GM21717 (cell line): ENCODE data around the gene TMC5.
"Not testable (repeated sequence)": the region's sequence is repeated elsewhere in the genome, so short reads cannot be mapped to it uniquely, and the experiment has no call there.

Source experiments
- ATAC-seq: cut with Tn5 transposase; IDR thresholded peaks from one replicate; pipeline ENCODE4 v1.9.1; 2021; ENCODE audit warnings: mild to moderate bottlenecking, moderate library complexity; ENCODE audit not compliant: unreplicated experiment

Gene TMC5, protein sequence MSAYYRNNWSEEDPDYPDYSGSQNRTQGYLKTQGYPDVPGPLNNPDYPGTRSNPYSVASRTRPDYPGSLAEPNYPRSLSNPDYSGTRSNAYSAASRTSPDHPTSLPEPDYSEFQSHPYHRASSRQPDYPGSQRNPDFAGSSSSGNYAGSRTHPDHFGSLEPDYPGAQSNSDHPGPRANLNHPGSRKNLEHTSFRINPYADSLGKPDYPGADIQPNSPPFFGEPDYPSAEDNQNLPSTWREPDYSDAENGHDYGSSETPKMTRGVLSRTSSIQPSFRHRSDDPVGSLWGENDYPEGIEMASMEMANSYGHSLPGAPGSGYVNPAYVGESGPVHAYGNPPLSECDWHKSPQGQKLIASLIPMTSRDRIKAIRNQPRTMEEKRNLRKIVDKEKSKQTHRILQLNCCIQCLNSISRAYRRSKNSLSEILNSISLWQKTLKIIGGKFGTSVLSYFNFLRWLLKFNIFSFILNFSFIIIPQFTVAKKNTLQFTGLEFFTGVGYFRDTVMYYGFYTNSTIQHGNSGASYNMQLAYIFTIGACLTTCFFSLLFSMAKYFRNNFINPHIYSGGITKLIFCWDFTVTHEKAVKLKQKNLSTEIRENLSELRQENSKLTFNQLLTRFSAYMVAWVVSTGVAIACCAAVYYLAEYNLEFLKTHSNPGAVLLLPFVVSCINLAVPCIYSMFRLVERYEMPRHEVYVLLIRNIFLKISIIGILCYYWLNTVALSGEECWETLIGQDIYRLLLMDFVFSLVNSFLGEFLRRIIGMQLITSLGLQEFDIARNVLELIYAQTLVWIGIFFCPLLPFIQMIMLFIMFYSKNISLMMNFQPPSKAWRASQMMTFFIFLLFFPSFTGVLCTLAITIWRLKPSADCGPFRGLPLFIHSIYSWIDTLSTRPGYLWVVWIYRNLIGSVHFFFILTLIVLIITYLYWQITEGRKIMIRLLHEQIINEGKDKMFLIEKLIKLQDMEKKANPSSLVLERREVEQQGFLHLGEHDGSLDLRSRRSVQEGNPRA

DNA sequence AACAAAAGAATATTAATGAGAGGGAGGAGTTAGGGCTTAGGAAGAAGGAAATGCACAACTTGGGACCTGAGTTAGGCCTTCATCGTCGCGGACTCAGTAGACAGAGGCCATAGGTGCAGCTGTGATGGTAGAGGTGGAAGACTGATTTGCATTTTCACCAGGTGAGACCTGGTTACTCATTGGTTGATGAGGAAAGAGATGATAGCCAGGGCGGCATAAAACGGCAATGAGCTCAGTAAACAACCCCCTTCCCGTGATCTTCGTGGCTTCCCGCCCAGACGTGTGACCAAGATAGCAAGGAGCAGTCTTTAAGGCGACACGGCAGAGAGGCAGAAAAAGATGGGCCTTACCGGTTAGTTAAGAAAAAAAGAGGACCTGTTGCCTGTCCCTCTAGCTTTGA lies at the start of gene TMC5:
TSS of gene TMC5 (plus strand) at position 244 of the 400 bp plus-strand sequence. CDS start 22,156 bp downstream, outside the sequence.
- no peak for ATAC-seq

DNA sequence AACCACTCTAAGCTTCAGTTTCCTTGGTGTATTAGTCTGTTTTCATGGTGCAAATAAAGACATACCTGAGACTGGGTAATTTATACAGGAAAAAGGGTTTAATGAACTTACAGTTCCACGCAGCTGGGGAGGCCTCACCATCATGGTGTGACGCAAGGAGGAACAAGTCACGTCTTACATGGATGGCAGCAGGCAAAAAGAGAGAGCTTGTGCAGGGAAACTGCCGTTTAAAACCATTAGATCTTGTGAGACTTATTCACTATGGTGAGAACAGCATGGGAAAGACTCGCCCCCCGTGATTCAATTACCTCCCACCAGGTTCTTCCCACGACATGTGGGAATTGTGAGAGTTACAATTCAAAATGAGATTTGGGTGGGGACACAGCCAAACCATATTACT lies 45.1 kb upstream of the TMC5 start:
- ATAC-seq, result not testable (repeated sequence)

DNA sequence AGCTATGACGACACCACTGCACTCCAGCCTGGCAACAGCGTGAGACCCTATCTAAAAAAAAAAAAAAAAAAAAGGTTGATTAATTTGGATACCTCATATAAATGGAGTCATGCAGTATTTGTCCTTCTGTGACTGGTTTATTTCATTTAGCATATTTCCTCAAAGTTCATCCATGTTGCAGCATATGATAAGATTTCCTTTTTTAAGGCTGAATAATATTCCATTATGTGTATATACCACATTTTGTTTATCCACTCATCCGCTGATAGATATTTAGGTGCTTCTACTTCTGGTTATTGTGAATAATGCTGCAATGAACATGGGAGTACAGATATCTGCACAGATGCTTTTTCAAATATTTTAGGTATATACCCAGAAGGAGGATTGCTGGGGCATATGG lies 43.3 kb upstream of the TMC5 start:
- no peak for ATAC-seq

DNA sequence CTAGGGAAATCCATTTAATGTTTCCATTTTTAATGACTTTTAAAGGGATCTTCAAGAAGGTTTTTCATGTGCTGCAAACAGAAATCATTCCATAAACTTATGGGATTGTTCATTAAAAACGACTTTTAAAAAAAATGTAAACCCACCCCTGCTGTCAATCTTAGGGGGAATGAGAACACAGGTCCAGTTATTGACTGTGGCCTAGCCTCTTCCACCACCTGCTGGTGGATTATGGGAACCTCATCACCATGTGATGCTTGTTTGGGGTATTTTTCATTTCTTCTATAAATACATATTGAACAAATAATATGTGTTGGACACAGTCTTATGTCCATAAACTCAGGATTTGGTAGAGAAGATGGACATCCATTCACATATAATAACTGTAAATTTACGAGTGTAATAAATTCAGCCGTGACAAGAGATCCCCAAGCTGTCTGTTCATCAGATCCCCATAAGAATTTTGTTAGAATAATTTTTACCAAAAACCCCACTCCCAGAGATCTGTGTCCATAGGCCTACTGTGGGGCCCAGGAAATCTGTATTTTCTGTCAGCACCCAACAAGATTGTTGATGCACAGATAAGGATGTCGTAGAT lies 42.0 kb upstream of the TMC5 start:
- ATAC-seq, result no peak

DNA sequence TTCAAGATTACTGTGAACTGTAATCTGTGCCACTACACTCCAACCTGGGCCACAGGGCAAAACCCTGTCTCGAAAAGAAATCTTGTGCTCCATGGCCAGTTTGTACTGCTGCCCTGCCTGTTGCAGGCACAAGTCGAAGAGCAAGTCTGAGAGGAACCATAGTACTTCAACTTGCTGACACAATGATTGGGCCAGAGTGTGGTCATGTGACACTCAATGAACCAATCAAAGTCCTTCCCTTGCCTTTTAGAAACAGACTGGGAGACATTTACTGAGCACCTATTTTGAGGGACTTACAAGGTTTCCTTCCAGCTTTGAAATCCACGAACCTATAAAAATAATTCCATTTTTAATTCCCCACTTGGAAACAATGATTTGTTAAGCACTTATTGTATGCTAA lies 39.8 kb upstream of the TMC5 start:
- ATAC-seq, result no peak

DNA sequence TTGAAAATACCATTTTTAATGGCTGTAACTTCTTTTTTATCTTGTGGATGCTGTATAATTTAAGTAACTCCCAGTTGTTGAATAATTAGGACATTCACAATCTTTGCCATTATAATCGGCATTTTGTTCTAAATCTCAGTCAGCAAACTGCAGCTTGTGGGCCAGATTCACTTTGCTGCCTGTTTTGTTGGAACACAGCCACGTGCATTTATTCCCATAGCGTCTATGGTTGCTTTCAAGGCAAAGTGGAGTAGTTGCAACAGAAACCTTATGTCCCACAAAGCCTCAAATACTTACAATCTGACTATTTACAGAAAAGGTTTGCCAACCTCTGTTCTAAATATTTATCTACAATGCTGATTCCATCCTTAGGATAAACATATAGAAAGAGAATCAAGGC lies 39.2 kb upstream of the TMC5 start:
- no peak for ATAC-seq

DNA sequence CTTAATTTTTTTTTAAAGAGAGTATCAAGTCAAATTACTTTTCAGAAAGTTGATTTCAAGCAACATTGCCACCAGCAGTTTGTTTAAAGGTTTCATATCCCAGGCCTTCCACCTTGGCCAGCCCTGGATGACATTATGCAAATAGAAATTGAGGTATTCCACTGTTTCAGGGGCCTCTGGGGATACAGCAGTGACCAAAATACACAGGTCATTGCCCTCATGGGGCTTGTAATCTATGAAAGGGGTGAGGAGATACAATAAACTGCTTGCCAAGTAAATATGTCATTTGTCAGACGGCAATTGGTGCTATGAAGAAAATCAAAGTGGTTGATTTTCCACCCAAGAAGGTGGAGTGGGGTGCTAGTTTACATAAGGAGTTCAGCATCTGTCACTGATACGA lies 37.8 kb upstream of the TMC5 start:
- ATAC-seq, result no peak

- ATAC-seq, result no peak
Measured at GRCh38 chr16:19380328-19380727, 37.4 kb upstream of the TMC5 start.

DNA sequence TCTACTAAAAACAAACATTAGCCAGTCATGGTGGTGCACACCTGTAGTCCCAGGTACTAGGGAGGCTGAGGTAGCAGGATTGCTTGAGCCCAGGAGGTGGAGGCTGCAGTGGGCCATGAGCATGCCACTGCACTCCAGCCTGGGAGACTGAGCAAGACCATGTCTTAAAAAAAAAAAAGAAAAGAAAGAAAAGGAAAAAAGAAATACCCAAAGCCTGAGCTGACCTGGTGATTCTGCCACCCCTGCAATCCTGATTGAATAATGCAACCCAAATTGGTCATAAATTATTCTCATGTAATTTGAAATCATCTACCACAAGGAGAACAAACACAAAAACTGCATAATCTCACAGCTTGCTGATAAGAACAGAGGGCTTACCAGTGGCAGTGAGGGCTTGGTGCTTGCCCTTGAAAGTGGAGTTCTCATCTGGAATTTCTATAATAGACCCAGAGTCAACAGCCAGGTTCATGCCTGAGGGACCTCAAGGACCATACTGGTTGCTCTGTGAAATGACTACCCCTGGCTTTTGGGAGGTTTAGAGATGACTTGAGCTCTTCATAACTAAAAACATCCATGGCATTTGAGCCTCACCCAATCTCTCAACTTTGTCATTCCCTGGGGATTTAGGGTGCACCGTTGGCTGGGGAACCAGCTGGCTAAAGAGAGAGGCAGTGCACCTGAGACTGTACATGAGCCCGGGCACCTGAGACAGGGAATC lies 35.4 kb upstream of the TMC5 start:
- ATAC-seq, result no peak

DNA sequence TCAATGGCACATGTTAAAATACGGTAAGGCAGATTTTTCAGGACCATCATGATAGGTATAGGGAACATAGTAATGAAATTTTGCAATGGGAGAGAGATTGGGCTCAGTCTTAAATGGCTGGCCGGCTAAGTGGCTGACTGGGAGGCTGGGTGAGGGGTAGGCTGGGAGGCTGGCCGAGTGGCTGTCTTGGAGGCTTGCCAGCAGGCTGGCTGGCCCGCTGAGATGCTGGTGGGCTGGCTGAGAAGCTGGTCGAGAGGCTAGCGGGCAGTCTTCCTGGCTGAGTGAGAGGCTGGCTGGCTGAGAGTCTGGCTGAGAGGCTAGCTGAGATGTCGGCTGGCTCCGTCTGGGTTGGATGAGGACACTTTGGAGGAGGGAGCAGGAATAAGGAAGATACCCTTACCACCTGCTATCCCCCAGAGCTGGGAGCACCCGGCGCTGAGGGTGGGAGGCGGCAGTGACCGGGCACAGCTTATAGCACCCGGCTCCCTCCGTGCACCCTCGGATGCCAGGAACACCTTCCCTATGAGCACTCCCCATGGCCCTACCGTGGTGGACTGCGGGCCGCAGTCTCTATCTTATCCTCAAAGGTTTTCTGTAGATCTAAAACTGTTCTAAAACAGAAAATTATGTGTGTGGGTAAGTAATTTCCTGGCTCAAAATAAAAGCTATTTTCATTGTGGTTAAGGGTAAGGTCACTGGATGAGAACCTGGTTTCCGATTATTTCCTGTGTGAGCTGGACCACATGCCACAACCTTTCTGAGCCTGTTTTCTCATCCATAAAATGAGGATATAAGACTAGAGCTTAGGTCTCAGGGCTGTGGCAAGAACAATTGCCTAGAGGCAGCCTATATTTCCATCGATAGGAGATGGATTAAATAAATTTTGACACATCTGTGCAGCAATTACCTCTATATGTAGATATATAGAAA lies 34.5 kb upstream of the TMC5 start:
- no peak for ATAC-seq

GRCh38 chr16:19384656-19385055 lies 33.0 kb upstream of the TMC5 start:
- ATAC-seq, result no peak

DNA sequence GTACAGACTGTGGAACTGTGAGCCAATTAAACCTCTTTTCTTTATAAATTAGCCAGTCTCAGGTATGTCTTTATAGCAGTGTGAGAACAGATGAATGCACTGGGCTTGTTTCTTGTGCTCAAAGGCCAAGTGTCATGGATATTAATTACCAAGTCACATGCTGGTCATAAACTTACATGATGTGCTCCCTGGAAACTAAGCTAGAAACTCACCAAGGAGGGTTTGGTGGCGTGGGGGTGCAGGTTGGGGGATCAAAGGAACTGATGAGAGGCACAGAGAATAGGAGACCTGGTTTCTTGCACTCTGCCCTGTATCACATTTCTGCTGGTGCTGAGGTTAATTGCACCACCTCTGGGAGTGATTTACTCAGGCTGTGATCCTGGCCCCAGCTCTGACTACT lies 31.2 kb upstream of the TMC5 start:
- ATAC-seq, result no peak

DNA sequence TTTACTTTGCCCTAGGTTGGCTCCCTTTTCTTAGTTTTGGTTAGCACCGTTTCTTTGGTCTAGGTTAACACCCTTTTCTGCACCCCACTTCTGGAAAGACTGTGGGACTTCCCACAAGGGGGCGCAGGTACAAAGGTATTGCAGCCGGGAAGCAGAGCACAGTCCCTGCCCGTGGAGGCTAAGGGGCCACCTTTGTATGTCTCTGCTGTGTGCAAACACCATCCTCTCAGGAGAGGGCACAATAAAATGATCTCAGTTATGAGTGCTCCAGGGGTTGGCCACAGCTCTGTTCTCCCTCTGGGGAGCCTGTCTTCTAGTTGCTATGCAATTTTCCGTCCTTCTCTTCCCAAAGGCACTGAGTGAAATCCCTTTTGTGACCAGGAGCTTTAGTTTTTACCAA lies 28.4 kb upstream of the TMC5 start:
- ATAC-seq, result no peak

GRCh38 chr16:19391185-19391776 lies 26.4 kb upstream of the TMC5 start:
- ATAC-seq, result not testable (repeated sequence)

GRCh38 chr16:19392352-19392751 lies 25.3 kb upstream of the TMC5 start:
- no peak for ATAC-seq

GRCh38 chr16:19393226-19394111 lies 24.2 kb upstream of the TMC5 start:
- ATAC-seq, result no peak

- ATAC-seq, result not testable (repeated sequence)
Measured at GRCh38 chr16:19395646-19396267, 21.9 kb upstream of the TMC5 start.

DNA sequence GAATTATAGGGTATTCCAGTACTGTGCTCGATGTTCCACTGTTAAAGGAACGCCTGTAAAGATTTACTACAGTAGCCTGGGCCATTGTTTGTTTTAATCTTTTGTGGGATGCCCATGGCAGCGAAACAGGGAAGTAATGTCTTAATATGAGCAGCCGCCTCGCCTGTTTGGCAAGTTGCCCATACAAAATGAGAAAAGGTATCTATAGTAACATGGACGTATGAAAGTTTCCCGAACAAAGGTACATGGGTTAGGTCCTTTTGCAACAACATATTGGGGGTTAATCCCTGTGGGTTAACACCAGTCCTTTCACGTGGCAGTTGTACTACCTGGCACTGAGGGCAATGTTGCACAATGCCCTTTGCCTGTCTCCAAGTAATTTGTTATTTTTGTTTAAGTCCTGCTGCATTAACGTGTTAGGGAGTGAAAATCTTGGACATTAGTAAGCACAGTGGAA lies 21.1 kb upstream of the TMC5 start:
- no peak for ATAC-seq
